ENCODE measurements around the gene CDH24. TPM values are rescaled to one million over a fixed set of nuclear protein-coding genes. Genes with fewer than 3 reads are reported as not detected.

The CDH24 gene
- total and polyA plus RNA-seq, 2 of the 13 experiments (the other 11 are each of a cell fraction or from before 2014, with no cell fraction given), result 0.69 to 0.99 TPM

GRCh38 chr14:23099212-23099861, 42.0 kb upstream of the CDH24 start (continued):
- TF ChIP-seq ATF7 (IDR thresholded peaks at IDR 0.05) (no peak), ATF7 (CRISPR knock-in tag; IDR thresholded peaks at IDR 0.05) (no peak)

- CTCF ChIA-PET (ENCODE audit: low intra/inter-chr PET ratio, low total read pairs), result no interaction called here
- 93% methylated on average over 7 of the region's 7 CpGs for WGBS (ENCODE audit: low lambda C conversion rate)
- H3K4me2 ChIP-seq (ENCODE audit: low read depth, low read length), result peak overlapping the region; percentile 7; the same call in 1 of the 2 replicates
- FAIRE-seq, result no peak
- no peaks in the 10 kb centered on the region for H3K9me3 ChIP-seq (ENCODE audit: low read length)
- intact Hi-C loops (cut with micrococcal nuclease; ENCODE audit: unreplicated experiment), result loop anchor here (10.0 kb wide), 1 partner anchor 1017 kb away; the partner anchor contains the start of genes DCAF11 and NRL
- no peak for ATAC-seq
- peaks cover 6 to 18% of the 10 kb centered on the region in 2 experiments; a peak in 3 of 5 replicates for H3K27me3 ChIP-seq (ENCODE audit: control insufficient read depth in 1 of 2, insufficient read depth in 2 of 2, low read length in 2 of 2)
- H3K4me3 ChIP-seq (replicated peaks in 1 of 3; ENCODE audit: insufficient read depth in 1 of 3, low read depth in 2 of 3, low read length in 3 of 3), result no peak overlapping the region
- peaks cover 49% of the 10 kb centered on the region for H3K79me2 ChIP-seq (ENCODE audit: insufficient read depth, low read length)
- no peak overlapping the region for H2AFZ ChIP-seq (ENCODE audit: low read length)
- POLR2A ChIA-PET, result interaction anchor here (0.8 to 1.5 kb wide), 5 partner anchors 16 to 91 kb away, joined by 3 to 4 read pairs (median 3); no protein-coding TSS in a partner anchor
- no peak for DNase-seq (ENCODE audit: low spot score)
- TF ChIP-seq NR1H2 (CRISPR knock-in tag; IDR thresholded peaks at IDR 0.05; ENCODE audit: borderline replicate concordance, low read depth), result 0 out of 2 replicates have a peak, but pooled peaks have one; percentile 21
- TF ChIP-seq NFE2 (CRISPR knock-in tag; IDR thresholded peaks at IDR 0.05), result no peak
- no peak overlapping the region for H3K9ac ChIP-seq (ENCODE audit: insufficient read depth, low read depth, low read length)
- no peak overlapping the region for H3K27ac ChIP-seq (ENCODE audit: extremely low read length, insufficient read depth, low read length)
- peaks cover 14 to 32% of the 10 kb centered on the region in 2 experiments for H3K36me3 ChIP-seq (replicated peaks in 1 of 2; ENCODE audit: control insufficient read depth in 1 of 2, insufficient read depth in 2 of 2, low read length in 2 of 2)
- no TSS peak for BruUV-seq (replicated peaks)
- in situ Hi-C loops (cut with HindIII; ENCODE audit: extremely low pct_ligation_motif_present, low pct_unique_long_range_greater_than_20kb), result no loop called here
- H4K20me1 ChIP-seq (ENCODE audit: insufficient read depth, low read length), result peaks cover 18% of the 10 kb centered on the region
- peaks cover 28% of the 10 kb centered on the region for H3K4me1 ChIP-seq (ENCODE audit: insufficient read depth, low read length)
These were observed 40.5 kb upstream of the CDH24 start for GRCh38 chr14:23097786-23098185.
